Stimulated activated CD8-positive, alpha-beta memory T cell treated with anti-CD3 and anti-CD28 coated beads, Interleukin-7, amount 100 ng/mL, for 1 hour (primary cell): ENCODE measurements around the gene UBR4.
"Not testable (repeated sequence)": the region's sequence is repeated elsewhere in the genome, so short reads cannot be mapped to it uniquely, and the experiment has no call there.

Experiments
- DNase-seq, 2 donors: peaks; one replicate each; pipeline ENCODE4 v3.0.0-alpha.2; 2020; ENCODE audit warnings: low read depth in 2 of 2

Gene UBR4

GRCh38 chr1:19191811-19192210, 18.3 kb downstream of the UBR4 start:
- no peak for DNase-seq

GRCh38 chr1:19190468-19190867, 19.6 kb downstream of the UBR4 start:
- no peak for DNase-seq

- no peak for DNase-seq
Measured at GRCh38 chr1:19189270-19189669, 20.8 kb downstream of the UBR4 start.

GRCh38 chr1:19187852-19188251, 22.2 kb downstream of the UBR4 start:
- no peak for DNase-seq

GRCh38 chr1:19186001-19186400, 24.1 kb downstream of the UBR4 start:
- no peak for DNase-seq

GRCh38 chr1:19182223-19182622, 27.8 kb downstream of the UBR4 start:
- DNase-seq, result no peak

GRCh38 chr1:19180265-19180657, 29.8 kb downstream of the UBR4 start:
- not testable (repeated sequence) for DNase-seq

- no peak for DNase-seq
Measured at GRCh38 chr1:19179597-19180264, 30.3 kb downstream of the UBR4 start.

GRCh38 chr1:19178734-19179398, 31.2 kb downstream of the UBR4 start:
- no peak for DNase-seq

GRCh38 chr1:19177811-19178210, 32.3 kb downstream of the UBR4 start:
- no peak for DNase-seq

GRCh38 chr1:19169642-19170041, 40.4 kb downstream of the UBR4 start:
- DNase-seq, result no peak

GRCh38 chr1:19167140-19167539, 42.9 kb downstream of the UBR4 start:
- no peak for DNase-seq

GRCh38 chr1:19166066-19166465, 44.0 kb downstream of the UBR4 start:
- no peak for DNase-seq

- no peak for DNase-seq
Measured at GRCh38 chr1:19165501-19165900, 44.6 kb downstream of the UBR4 start.

GRCh38 chr1:19164274-19165015, 45.6 kb downstream of the UBR4 start:
- DNase-seq, result no peak

GRCh38 chr1:19163261-19163660, 46.8 kb downstream of the UBR4 start:
- no peak for DNase-seq

GRCh38 chr1:19160831-19161230, 49.2 kb downstream of the UBR4 start:
- no peak for DNase-seq

GRCh38 chr1:19157653-19158052, 52.4 kb downstream of the UBR4 start:
- no peak for DNase-seq

GRCh38 chr1:19156676-19157075, 53.4 kb downstream of the UBR4 start:
- no peak for DNase-seq

- no peak for DNase-seq
Measured at GRCh38 chr1:19154876-19155275, 55.2 kb downstream of the UBR4 start.

GRCh38 chr1:19153169-19153568, 56.9 kb downstream of the UBR4 start:
- DNase-seq, result no peak

- no peak for DNase-seq
Measured at GRCh38 chr1:19151537-19151936, 58.5 kb downstream of the UBR4 start.

- no peak for DNase-seq
Measured at GRCh38 chr1:19149736-19150135, 60.3 kb downstream of the UBR4 start.
